ENCODE measurements around the gene CATSPERZ.

Gene CATSPERZ

DNA sequence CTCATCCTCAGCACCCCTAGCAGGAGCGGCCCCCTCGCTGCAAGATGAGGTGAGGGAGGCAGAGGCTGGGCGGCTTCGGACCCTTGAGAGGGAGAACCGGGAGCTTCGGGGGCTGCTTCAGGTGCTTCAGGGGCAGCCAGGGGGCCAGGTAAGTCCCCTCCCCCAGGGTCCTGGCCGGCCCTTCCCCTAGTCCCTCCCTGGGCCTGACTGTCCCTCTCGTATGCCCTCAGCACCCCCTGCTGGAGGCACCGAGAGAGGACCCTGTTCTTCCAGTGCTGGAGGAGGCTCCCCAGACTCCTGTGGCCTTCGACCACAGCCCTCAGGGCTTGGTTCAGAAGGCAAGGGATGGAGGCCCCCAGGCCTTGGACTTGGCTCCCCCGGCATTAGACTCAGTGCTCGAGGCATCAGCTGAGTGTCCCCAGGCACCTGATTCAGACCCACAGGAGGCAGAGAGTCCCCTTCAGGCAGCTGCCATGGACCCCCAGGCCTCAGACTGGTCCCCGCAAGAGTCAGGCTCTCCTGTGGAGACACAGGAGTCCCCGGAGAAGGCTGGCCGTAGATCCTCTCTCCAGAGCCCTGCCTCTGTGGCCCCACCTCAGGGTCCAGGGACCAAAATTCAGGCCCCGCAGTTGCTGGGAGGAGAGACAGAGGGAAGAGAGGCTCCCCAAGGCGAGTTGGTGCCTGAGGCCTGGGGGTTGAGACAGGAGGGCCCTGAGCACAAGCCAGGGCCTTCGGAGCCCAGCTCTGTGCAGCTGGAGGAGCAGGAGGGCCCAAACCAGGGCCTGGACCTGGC is 43.8 kb downstream of the CATSPERZ start:
- H3K4me3 ChIP-seq (ENCODE audit: low read length), result no peak overlapping the region
- TF ChIP-seq, protein P1, sequence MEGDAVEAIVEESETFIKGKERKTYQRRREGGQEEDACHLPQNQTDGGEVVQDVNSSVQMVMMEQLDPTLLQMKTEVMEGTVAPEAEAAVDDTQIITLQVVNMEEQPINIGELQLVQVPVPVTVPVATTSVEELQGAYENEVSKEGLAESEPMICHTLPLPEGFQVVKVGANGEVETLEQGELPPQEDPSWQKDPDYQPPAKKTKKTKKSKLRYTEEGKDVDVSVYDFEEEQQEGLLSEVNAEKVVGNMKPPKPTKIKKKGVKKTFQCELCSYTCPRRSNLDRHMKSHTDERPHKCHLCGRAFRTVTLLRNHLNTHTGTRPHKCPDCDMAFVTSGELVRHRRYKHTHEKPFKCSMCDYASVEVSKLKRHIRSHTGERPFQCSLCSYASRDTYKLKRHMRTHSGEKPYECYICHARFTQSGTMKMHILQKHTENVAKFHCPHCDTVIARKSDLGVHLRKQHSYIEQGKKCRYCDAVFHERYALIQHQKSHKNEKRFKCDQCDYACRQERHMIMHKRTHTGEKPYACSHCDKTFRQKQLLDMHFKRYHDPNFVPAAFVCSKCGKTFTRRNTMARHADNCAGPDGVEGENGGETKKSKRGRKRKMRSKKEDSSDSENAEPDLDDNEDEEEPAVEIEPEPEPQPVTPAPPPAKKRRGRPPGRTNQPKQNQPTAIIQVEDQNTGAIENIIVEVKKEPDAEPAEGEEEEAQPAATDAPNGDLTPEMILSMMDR (conservative IDR thresholded peaks at IDR 0.05; ENCODE audit: low read depth, low read length), result peak; percentile 32
- DNase-seq (ENCODE audit: low read depth), result no peak

DNA sequence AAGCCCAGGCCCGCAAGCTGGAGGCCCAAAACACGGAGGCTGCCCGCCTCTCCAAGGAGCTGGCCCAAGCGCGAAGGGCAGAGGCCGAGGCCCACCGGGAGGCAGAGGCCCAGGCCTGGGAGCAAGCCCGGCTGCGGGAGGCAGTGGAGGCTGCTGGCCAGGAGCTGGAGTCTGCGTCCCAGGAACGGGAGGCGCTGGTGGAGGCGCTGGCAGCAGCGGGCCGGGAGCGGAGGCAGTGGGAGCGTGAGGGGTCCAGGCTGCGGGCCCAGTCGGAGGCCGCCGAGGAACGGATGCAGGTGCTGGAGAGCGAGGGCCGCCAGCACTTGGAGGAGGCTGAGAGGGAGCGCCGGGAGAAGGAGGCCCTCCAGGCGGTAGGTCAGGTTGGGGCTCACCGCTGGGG is 44.6 kb downstream of the CATSPERZ start:
- no peak for DNase-seq (ENCODE audit: low read depth)
- no peak overlapping the region for H3K4me3 ChIP-seq (ENCODE audit: low read length)
- TF ChIP-seq, protein P1 (conservative IDR thresholded peaks at IDR 0.05; ENCODE audit: low read depth, low read length), result no peak

GRCh38 chr11:64347193-64347867 is 47.2 kb downstream of the CATSPERZ start:
- TF ChIP-seq, protein P1 (conservative IDR thresholded peaks at IDR 0.05; ENCODE audit: low read depth, low read length), result no peak
- no peak for DNase-seq (ENCODE audit: low read depth)
- H3K4me3 ChIP-seq (ENCODE audit: low read length), result no peak overlapping the region

DNA sequence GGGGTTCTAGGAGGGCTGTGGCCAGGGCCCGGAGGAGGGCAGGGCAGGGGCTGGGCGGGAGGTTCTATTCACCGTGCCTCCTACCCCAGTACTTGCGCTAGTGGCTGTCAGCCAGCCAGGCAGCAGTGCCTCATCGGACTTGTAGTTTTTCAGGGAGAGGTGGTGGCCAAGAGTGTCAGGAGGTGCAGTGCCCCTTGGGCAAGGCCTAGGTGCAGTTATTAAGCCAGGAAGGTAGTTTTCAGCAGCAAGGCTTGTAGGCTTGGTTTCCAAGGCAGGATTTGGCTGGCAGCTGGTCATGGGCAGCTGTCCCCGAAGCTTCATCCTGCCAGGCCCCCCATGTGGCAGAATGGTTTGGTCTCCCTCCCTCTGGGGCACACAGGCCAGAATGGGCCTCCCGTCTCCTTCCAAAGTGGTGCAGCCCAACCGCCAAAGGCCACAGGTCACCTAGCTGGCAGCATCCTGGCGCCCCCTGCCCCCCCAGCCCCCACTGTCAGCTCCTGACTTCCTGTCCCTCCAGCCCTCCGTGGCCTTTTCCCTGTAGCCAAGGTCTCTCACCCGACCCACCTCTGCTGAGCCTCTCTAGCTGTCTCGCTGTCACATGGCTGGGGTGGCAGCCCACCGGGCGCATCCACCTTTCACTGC is 48.3 kb downstream of the CATSPERZ start:
- no peak for DNase-seq (ENCODE audit: low read depth)
- TF ChIP-seq, protein P1 (conservative IDR thresholded peaks at IDR 0.05; ENCODE audit: low read depth, low read length), result no peak
- H3K4me3 ChIP-seq (ENCODE audit: low read length), result no peak overlapping the region

DNA sequence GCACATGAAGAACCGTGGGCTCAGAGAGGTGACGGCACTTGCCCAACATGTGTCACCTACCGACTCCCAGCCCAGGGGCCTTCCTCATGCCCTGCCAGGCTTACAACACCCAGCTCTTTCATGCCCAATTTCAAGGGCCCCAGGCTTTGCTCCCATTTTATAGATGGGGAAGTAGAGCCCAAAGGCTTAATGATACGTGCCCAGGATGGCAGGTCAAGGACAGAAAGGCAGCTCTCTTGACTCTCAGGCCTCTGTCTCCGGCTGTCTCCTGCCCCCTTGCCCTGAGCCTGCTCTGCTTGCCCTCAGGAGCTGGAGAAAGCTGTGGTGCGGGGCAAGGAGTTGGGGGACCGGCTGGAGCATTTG is 48.8 kb downstream of the CATSPERZ start:
- H3K4me3 ChIP-seq (ENCODE audit: low read length), result no peak overlapping the region
- no peak for DNase-seq (ENCODE audit: low read depth)
- TF ChIP-seq, protein P1 (conservative IDR thresholded peaks at IDR 0.05; ENCODE audit: low read depth, low read length), result no peak

GRCh38 chr11:64349404-64349803 is 49.2 kb downstream of the CATSPERZ start:
- TF ChIP-seq, protein P1 (conservative IDR thresholded peaks at IDR 0.05; ENCODE audit: low read depth, low read length), result no peak
- no peak for DNase-seq (ENCODE audit: low read depth)
- H3K4me3 ChIP-seq (ENCODE audit: low read length), result no peak overlapping the region

Measured in retinal pigment epithelial cell (primary cell).